HG03139 (cell line): Measurements from ENCODE around the gene FUT8.

Experiments
- ATAC-seq: cut with Tn5 transposase; IDR thresholded peaks from one replicate; pipeline ENCODE4 v1.9.1; 2021; ENCODE audit not compliant: unreplicated experiment

FUT8 gene

DNA sequence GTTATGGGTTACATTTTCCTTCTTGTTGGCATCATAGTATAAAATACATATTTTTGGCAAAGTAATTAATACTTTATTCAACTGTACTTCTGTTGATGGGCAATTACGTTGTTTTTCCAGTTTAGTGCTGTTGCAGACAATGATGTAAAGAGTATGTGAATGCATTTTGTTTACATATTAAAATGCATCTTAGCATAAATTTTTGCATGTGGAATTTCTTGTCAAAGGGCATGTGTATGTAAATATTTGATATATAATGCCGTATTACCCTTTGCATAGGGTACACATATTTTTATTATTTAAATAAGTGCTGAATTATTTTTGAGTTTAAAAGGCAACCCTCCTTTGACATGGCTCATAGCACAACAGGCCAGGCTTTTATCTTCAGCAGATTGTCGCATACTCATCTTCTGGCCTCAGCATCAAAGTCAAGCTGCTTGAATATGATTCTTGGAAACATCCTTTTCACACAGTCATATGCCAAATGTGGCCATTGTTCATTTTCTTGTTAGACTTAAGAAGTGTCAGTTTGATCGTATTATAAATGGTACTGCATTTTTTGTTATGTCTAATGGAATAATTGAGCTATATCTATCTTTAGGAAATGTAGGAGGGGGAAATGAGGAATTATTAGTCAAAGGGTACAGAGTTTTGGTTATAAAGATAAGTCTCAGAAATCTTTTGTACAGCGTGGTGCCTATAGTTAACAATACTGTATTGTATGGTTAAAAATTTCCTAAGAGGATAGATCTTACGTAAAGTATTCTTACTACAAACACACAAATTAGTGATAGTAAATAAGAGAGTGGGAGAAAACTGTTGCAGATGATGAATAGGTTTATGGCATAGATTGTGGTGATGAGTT lies 138.5 kb downstream of the FUT8 start:
- ATAC-seq, result no peak

DNA sequence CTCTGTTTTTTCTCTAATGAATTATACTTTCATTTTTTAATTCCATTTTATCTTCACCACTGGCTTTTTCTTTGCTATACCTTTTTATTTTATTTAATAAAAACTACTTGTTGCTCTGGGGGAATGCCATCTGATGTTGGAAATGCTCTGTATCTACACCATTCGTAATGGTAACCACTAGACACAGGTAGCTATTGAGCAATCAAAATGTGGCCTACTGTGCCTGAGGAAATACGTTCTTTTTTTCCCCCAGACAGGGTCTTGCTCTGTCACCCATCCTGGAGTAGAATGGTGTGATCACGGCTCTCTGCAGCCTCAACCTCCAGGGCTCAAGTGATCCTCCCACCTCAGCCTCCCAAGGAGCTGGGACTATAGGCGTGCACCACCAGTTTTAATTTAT lies 140.2 kb downstream of the FUT8 start:
- no peak for ATAC-seq

GRCh38 chr14:65554837-65555236 lies 142.3 kb downstream of the FUT8 start:
- ATAC-seq, result no peak

- ATAC-seq, result no peak
Observed at GRCh38 chr14:65555358-65555757, 142.8 kb downstream of the FUT8 start.

GRCh38 chr14:65558363-65558762 lies 145.8 kb downstream of the FUT8 start:
- no peak for ATAC-seq

- ATAC-seq, result no peak
Observed at GRCh38 chr14:65560340-65561027, 148.0 kb downstream of the FUT8 start.

DNA sequence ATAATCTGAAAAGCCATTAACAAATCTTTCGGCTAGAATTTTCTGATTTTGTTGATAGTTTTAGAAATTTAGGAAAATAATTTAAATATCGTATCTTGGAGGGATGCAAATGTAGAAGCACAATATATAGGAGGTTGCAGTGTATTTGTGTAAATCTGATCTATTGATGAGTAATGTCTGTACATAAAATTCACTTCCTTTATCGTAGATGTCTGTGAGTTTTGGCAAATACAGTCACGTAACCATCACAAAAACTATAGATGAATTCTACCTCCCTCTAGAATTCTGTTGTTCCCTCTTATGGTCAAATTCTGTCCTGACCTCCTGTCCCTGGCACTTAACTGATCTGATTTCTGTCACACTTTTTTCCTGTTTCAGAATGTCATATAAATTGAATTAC lies 151.8 kb downstream of the FUT8 start:
- no peak for ATAC-seq

- ATAC-seq, result no peak
Observed at GRCh38 chr14:65565948-65566347, 153.4 kb downstream of the FUT8 start.

DNA sequence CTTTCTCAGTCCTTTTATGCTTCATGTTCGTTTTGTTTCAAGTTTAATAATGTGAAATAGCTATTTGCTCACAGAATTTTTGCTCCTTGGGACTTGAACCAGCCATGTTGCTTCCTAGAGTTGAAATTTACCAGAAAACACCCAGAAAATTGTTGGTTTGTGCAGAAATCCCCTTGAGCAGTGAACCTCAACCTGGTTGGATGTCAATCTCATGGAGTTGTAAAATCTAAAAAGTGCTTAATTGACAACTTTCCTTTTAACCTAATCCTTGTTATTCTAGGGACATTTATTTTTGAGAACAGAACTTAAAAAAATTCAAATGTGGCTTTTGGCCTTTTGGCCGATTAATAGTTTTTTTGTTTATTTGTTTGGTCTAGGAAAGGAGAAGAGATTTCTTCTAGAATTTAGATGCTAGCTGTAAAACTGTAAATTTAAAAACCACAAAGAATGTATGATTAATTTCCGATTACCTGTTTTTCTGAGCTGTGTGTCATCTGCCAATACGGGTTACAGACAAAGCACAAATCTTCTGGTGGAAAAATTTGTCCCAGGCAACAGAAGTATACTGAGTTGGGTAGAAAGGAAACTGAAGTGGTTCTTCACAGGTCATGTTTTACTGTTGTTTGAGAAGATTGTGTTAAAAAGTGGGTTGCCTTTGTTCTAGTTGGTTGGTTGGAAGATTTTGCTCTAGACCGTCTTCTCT lies 154.4 kb downstream of the FUT8 start:
- no peak for ATAC-seq

DNA sequence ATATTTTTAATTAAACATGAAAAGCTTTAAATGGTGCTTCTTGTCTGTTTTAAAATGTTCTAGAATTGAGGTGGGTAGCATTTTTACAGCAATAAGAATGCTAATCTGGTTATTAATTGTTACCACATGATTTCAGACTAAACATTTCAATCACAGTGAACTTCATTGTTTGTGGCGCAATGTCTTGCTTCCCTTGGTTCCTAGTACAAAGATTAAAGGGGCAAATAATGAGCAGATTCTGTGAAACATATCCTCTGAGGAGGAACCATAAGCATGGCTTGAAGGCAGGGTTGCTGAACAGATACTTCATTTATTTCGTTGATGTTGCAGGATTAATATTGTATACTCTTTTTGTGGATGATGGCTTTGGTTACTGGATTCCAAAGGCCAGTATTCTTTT lies 162.1 kb downstream of the FUT8 start:
- no peak for ATAC-seq

- ATAC-seq, result no peak
Observed at GRCh38 chr14:65575389-65575788, 162.9 kb downstream of the FUT8 start.

DNA sequence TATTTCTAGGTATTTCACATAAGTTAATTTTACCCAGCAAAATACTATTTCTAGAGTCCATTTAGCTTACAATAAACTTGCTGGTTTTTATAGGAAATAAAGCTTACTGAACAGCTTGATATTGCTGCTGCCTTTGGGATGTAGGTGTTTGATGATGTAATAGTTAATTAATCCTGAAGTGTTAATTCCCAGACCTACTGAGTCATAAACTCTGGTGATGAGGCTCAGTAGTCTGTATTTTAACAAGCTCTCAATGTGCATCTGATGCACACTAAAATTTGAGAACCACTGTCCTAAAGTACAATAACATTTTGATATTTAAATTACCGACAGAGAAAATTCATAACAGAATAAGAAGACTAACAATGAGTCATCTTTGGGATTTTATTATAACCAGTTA lies 168.4 kb downstream of the FUT8 start:
- no peak for ATAC-seq

DNA sequence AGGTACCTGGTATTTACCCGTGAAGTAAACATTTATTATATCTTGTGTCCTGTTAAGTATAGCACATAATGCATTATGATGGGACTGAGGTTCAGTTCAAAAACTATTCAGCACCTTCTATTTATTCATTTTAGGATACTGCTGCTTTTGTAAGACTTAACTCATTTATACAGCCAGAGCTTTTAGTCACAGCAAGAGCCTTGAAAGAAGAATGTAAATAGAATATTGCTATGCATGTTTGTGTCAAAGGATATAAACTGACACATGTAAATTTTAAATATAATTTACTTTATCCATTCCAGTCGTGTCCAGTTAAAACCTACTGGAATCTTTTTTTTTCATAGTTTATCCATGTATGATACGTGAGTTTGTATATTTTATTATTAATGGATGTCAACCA lies 168.8 kb downstream of the FUT8 start:
- ATAC-seq, result no peak

GRCh38 chr14:65581799-65582198 lies 169.3 kb downstream of the FUT8 start:
- no peak for ATAC-seq

- ATAC-seq, result no peak
Observed at GRCh38 chr14:65585216-65585615, 172.7 kb downstream of the FUT8 start.

DNA sequence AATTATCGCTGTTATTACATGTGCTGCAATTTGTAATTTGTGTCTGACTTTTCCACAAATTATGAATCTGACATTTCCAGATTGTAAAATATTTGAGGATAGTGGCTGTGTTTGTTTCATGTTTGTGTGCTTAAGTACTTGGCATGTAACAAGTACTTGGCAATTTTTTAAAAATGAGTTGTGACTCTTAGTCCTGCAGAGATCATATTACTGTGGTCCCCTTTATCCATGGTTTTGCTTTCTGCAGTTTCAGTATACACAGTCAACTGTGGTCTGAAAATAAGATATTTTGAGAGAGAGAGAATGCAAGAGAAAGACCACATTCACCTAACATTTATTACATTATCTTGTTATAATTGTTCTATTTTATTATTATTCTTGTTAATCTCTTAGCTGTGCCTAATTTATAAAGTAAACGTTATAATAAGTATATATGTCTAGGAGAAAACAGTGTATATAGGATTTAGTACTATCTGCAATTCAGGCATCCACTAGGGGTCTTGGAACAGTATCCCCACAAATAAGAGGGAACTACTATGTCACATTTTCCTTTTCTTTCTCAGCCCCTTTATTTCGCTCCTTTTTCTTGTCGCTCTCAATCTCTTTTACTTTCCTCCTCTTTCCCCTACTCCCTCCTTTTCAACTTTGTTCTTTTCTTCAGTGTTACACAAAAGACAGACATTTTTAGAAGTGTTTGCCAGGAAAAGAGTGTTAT lies 176.1 kb downstream of the FUT8 start:
- ATAC-seq, result no peak

GRCh38 chr14:65594153-65594881 lies 181.8 kb downstream of the FUT8 start:
- no peak for ATAC-seq

DNA sequence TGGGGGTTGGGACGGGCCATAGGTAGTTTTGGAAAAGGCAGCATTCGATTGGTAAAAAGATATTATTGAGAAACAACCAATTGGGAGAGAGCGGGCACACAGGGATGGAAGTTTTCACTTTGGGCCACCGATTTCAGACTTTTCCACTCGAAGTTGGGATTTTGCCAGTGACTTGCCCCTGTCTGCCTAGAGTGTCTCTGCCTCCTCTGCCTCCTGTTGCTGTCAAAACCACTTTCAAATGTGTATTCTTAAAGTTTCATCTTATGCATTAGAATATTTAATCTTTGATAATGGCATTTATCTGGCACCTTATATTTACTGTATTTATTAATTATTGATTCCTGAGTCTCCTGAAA lies 182.3 kb downstream of the FUT8 start:
- no peak for ATAC-seq

- ATAC-seq, result no peak
Observed at GRCh38 chr14:65599375-65599774, 186.8 kb downstream of the FUT8 start.

DNA sequence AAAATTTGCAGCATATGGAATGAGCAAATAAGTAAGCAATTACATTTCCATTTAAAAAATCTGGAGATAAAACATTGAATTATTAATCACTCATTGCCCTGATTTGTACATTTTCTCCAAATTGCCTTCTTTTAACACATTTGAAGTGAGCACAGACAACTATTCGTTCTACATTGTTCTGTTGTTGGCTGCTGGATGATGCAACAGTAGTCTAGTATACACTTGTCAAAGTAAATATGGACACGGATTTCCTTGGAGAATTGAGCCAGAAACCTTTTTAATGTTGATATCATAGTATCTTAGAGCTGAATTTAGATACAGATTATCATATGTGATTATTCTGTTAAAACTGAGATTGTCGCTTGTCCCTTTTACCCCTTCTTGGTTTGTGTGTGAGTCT lies 188.2 kb downstream of the FUT8 start:
- no peak for ATAC-seq

- ATAC-seq, result no peak
Observed at GRCh38 chr14:65604535-65604934, 192.0 kb downstream of the FUT8 start.
